Renal cortical epithelial cell (primary cell): ENCODE data around the gene KIAA1671. TPM values are rescaled to one million over a fixed set of nuclear protein-coding genes. Genes with fewer than 3 reads are reported as not detected.

ENCODE experiments used
- DNase-seq: peaks from one replicate; pipeline ENCODE4 v3.0.0-alpha.2; 2011; ENCODE audit warnings: low read depth
- total RNA-seq: library from RNA; depleted of rRNA; stranded (reverse); fragments of >200 nt; gene quantifications from 2 replicates; pipeline ENCODE4 v1.2.3, GENCODE V29; 2014

KIAA1671 gene
- total RNA-seq, 1 donor from 2014 or later: 31.1 TPM

GRCh38 chr22:24952837-24953383, 394 bp downstream of the KIAA1671 start:
- peak; percentile 62 for DNase-seq

DNA sequence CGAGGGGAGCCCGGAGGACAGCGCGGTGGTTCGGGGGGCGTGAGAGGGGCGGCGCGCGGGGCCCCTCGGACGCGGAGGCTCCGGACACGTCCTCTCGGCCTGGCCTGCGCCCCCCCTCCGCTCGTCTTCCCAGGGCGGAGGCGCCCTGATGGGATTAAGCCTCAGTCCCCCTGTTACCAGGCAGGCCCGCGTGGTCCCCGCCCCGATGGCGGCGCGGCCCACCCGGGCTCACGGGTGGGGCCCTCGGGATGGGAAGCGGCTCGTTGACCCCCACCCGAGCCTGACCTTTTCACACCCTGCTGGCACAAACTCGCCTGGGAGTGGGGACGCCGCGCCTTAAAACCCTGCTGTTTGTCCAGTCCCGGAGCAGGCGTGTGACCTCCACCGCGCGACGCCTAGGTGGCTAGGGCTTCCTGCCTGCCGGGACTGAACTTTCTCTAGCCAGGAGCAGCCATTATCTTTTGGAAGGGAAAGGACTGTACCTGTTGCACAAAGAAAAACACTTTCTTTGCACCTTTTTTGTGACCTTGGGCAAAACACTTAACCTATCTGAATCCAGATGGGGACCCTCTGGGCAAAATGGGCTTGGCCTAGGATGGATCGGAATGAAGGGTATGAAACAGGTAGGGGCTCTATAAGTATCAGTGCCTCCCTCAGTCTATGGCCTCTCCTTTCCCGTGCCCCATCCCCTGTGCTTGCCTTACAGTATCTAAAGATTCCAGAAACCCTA, 1.0 kb downstream of the KIAA1671 start:
- DNase-seq: no peak

GRCh38 chr22:24954114-24954463, 1.6 kb downstream of the KIAA1671 start:
- peak; percentile 65 for DNase-seq

DNA sequence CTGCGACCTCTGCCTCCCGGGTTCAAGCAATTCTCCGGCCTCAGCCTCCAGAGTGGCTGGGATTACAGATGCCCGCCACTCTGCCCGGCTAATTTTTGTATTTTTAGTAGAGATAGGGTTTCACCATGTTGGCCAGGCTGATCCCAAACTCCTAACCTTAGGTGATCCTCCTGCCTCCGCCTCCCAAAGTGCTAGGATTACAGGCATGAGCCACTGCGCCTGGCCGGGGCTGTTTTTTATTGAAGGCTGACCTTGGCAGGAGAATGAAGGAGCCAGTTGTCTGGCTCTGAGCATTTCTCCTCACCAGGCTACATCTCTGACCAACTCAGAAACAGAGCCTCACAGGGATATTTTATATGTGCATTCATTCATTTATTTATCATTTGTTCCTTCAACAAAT, 2.3 kb downstream of the KIAA1671 start:
- no peak for DNase-seq

DNA sequence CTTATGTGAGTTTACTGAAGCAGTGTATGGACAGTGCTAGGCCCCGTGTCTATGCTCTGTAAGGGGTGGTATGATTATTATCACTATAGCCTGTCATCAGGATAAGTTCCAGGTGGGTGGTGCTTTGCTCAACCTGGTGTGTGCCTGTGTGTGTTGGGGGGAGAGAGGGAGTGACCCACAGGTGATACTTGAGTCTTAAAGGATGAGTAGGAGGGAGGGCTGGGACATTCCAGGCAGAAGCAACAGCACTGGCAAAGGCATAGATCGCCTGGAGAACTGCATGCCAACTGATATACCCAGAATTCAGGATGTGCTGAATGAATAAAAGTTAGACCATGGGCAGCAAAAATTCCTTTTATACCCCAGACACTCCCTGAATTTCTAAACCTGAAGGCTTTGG, 4.5 kb downstream of the KIAA1671 start:
- DNase-seq: no peak

DNA sequence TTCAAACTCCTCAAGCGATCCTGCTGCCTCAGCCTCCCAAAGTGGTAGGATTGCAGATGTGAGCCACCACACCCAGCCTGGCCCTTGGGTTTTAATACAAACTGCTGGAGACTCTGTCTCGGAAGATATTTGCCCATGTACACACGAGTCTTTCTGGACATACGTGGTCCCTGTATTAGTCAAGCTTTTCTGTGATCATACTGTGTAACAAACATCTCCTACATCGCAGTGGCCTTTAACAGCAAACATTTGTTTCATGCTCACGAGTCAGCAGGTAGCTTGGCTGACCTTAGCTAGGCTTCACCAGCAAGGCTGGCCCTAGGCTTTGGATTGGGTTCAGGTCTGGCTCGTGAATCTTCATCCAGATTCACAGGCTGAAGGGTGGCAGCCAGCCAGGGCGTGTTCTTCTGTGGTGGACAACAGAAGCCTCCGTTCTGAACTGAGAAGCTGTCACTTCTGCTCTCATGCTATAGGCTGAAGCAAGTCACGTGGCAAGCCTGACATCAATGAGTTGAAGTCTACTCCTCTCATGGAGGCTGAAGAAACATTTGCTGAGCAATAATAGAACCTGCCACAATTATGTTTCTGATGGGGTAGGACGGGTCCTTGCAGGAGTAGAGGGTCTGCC, 8.8 kb downstream of the KIAA1671 start:
- DNase-seq: no peak

- no peak for DNase-seq
Observed at GRCh38 chr22:24962094-24962493, 9.6 kb downstream of the KIAA1671 start.

GRCh38 chr22:24962835-24963234, 10.3 kb downstream of the KIAA1671 start:
- no peak for DNase-seq

DNA sequence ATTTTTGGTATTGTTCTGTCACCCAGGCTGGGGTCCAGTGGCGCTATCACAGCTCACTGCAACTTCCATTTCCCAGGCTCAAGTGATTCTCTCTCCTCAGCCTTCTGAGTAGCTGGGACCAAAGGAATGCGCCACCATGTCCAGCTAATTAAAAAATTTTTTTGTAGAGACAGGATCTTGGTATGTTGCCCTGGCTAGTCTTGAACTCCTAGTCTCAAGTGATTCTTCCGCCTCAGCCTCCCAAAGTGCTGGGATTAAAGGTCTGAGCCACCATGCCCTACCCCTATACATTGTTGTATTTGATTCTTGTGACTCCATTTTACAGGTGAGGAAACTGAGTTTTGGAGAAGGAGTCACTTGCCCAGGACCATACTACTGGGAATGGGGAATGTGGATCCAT, 11.9 kb downstream of the KIAA1671 start:
- DNase-seq: no peak

DNA sequence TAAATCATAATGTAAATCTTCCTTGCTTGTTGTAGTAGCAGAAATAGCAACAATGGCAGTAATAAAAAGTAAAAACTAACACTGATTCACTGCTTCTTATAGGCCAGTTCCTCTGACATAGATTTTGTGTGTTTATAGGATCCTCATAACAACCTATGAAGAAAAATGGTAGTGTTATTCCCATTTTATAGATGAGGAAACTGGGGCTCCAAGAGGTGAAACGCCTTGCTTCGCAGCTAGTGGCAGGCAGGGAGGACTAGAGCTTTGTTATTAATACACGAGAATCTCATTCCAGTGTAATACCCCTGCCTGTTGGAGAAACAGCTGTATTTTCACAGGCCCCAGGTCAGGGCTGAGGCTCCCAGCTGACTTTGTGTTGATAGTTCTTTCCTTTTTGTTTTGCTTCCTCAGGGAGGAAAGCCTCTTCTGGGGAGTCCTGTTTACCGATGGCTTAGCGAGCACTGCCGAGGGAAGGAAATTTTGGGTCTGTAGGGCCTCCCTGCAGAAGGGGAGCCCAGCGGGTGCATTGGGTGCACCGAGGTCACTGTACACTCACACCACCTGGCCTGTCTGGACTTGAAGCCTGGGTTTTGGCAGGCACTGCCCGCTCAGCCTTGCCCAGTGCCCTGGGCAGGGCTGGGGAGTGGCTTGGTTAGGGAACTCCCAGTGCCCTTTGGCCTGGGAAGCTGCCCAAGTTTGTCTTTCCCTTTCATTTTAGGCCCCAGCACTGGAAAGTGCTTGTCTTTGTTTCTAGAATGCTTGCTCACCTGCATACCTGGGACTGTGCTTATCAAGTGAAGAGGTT, 13.5 kb downstream of the KIAA1671 start:
- DNase-seq: peak; percentile 37

- peak; percentile 45 for DNase-seq
Observed at GRCh38 chr22:24968066-24968561, 15.6 kb downstream of the KIAA1671 start.

- DNase-seq: no peak
Observed at GRCh38 chr22:24969560-24970301, 17.2 kb downstream of the KIAA1671 start.

DNA sequence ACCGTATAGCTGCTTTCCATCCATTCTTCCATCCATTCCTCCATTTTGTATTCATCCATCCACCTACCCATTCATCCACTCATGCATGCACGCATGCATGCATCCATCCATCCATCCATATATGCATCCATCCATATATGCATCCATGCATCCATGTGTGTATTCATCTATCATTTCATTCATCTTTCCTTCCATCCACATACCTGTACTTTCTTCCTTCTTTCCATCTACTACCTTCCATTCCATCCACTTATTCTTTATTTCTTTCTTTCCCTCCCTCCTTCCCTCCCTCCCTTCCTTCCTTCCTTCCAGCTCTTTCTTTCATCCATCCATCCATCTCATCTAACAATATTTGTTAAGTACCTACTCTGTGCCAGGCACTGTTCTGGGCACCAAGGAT, 19.9 kb downstream of the KIAA1671 start:
- DNase-seq: no peak

GRCh38 chr22:24973872-24974271, 21.4 kb downstream of the KIAA1671 start:
- no peak for DNase-seq

- no peak for DNase-seq
Observed at GRCh38 chr22:24975125-24975640, 22.7 kb downstream of the KIAA1671 start.

DNA sequence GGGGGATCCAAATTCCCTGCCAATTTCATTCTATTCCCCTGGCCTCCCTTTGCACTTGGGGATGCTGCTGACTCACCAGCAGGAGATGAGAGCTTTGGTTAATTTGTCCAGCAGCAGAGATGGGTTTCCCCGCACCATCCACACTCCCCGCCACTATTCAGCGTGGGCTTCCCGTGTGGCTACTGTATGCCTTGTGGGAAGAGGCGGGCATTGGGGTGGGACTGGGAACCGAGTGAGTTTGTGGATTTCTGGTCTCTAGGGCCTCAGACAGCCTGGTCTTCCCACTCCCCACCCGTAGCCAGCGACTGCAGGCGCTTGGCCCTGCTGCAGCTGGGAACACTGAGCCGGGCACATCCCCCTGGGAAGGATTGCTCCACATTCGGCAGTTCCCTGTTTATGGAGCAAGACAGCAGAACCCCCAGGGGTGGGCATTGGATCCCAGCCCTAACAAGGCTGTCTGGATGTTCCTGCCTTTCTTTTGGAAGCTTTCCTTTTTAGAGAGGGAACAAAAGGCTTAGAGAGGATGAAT, 23.4 kb downstream of the KIAA1671 start:
- DNase-seq: no peak

GRCh38 chr22:24976442-24977218, 24.1 kb downstream of the KIAA1671 start:
- DNase-seq: no peak

DNA sequence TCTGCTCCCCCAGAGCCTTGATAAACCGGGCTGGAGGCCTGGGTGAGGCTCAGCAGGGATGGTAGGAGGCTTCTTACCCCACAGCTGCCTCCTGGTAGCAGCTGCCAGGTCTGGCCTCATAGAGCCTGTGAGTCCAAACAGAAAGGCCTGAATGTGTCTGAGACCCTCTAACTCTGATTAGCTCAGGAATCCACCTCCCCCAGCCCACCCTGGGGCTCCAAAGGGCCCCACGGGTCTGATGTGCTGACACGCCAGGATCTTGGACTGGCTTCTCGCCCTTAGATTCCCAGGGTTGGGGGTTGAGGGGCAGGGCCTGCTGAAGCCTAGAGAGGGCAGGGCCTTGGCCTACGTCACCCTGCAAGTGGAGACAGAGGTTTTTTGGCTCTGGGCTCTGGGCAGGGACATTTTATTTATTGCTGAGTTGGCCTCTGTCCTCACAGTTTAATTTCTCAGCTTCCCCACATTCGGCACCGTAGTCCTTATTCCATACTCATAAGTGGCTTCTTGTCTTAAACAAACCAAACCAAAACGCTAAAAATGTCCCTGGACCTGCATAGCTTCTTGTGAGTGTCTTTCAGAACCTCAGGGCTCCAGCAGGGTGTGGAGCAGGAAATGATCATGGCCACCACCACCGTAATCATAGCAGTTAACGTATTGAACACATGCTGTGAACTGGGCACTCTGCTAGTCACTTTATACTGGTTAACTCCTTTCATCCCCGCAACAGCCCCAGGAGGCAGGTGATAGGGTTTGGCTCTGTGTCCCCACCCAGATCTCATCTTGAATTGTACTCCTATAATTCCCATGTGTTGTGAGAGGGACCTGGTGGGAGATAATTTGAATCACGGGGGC, 25.1 kb downstream of the KIAA1671 start:
- DNase-seq: no peak

- no peak for DNase-seq
Observed at GRCh38 chr22:24978308-24978707, 25.8 kb downstream of the KIAA1671 start.
